GM18951 (cell line): Measurements from ENCODE around the gene ZNF782.
"Not testable (repeated sequence)": the region's sequence is repeated elsewhere in the genome, so short reads cannot be mapped to it uniquely, and the experiment has no call there.

Experiments
- POLR2A ChIP-seq: IDR thresholded peaks from 4 replicates; pipeline ENCODE4 v1.6.1; 2011; ENCODE audit warnings: mild to moderate bottlenecking; ENCODE audit not compliant: insufficient read length, insufficient read depth; ENCODE audit errors: extremely low read depth
- in situ Hi-C: fragments of 300-500 bp; cut with MboI; formaldehyde crosslinking; loops from one replicate; pipeline ENCODE4 v1.12.0; 2022; ENCODE audit warnings: low sequenced_read_pairs, mixed read lengths, inconsistent platforms; ENCODE audit not compliant: unreplicated experiment

Gene ZNF782

GRCh38 chr9:96867079-96867804 is 12.9 kb upstream of the ZNF782 start:
- TF ChIP-seq POLR2A, result no peak
- in situ Hi-C loops, result loop anchor here (25.0 kb wide), 2 partner anchors 520 to 745 kb away; no protein-coding TSS in a partner anchor

- in situ Hi-C loops, result loop anchor here (25.0 kb wide), 2 partner anchors 522 to 747 kb away; no protein-coding TSS in a partner anchor
Observed at GRCh38 chr9:96865240-96865639, 10.9 kb upstream of the ZNF782 start.

- in situ Hi-C loops, result loop anchor here (25.0 kb wide), 2 partner anchors 528 to 753 kb away; no protein-coding TSS in a partner anchor
- no peak for TF ChIP-seq POLR2A
Observed at GRCh38 chr9:96859461-96860198, 5.3 kb upstream of the ZNF782 start.

- TF ChIP-seq POLR2A, result no peak
- in situ Hi-C loops, result loop anchor here (25.0 kb wide), 2 partner anchors 529 to 754 kb away; no protein-coding TSS in a partner anchor
Observed at GRCh38 chr9:96858670-96859069, 4.4 kb upstream of the ZNF782 start.

GRCh38 chr9:96858018-96858573 is 3.8 kb upstream of the ZNF782 start:
- no peak for TF ChIP-seq POLR2A
- in situ Hi-C loops, result loop anchor here (25.0 kb wide), 2 partner anchors 529 to 754 kb away; no protein-coding TSS in a partner anchor

- in situ Hi-C loops, result loop anchor here (25.0 kb wide), 2 partner anchors 531 to 756 kb away; no protein-coding TSS in a partner anchor
- TF ChIP-seq POLR2A, result no peak
Observed at GRCh38 chr9:96856363-96857286, 2.3 kb upstream of the ZNF782 start.

- in situ Hi-C loops, result loop anchor here (25.0 kb wide), 2 partner anchors 533 to 758 kb away; no protein-coding TSS in a partner anchor
- no peak for TF ChIP-seq POLR2A
Observed at GRCh38 chr9:96854651-96855273, 448 bp upstream of the ZNF782 start.

GRCh38 chr9:96852676-96853075 is 1.6 kb downstream of the ZNF782 start:
- in situ Hi-C loops, result loop anchor here (25.0 kb wide), 2 partner anchors 535 to 760 kb away; no protein-coding TSS in a partner anchor
- no peak for TF ChIP-seq POLR2A

- in situ Hi-C loops, result no loop called here
- no peak for TF ChIP-seq POLR2A
Observed at GRCh38 chr9:96844040-96844439, 10.3 kb downstream of the ZNF782 start.

- TF ChIP-seq POLR2A, result no peak
- in situ Hi-C loops, result no loop called here
Observed at GRCh38 chr9:96818533-96818932, 35.8 kb downstream of the ZNF782 start.

GRCh38 chr9:96817973-96818372 is 36.3 kb downstream of the ZNF782 start:
- no peak for TF ChIP-seq POLR2A
- in situ Hi-C loops, result no loop called here

- in situ Hi-C loops, result no loop called here
- no peak for TF ChIP-seq POLR2A
Observed at GRCh38 chr9:96813607-96814006, 40.7 kb downstream of the ZNF782 start.

GRCh38 chr9:96798959-96799358 is 55.4 kb downstream of the ZNF782 start:
- in situ Hi-C loops, result not testable (repeated sequence)
